ENCODE data around the gene ZNF367. TPM values are rescaled to one million over a fixed set of nuclear protein-coding genes. Genes with fewer than 3 reads are reported as not detected.

The ZNF367 gene
- total and polyA plus RNA-seq, 2 donors (not counting 1 experiment from before 2014, with no cell fraction given), result 0.66 to 2.2 TPM

DNA sequence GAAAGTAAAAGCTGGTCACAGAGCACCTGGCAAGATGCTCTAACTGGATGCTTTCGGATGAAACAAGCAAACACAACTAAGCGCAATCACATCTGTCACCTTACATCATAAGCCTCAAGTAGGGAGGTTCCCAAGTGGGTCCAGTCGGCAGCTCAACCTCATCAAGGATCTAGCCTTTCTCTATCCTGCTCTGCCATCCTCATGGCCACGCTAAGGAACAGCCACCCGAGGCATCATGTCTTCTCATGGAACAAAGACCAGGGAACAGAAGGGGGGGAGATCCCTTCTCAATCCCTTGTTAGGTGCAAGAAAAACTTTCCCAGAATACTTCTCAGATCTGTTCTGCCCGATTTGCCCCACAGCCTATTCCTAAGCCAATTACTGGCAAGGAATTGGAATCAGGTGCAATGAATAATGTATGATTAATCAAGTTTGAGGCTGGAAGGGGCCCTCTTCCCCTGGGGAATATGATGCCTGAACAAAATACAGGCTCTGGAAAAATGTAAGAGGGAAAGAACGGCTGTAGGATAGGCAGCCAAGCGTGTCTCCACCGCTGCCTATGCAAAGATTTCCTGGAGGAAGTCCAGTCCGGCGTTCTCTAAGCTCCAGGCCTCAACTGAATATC lies 30.5 kb upstream of the ZNF367 start:
- Histone ChIP-seq H3K4me2 (ENCODE audit: extremely low read depth, insufficient read depth, low read length) (no peak overlapping the region), H3K4me3 (replicated peaks in 1 of 4; ENCODE audit: control extremely low read depth in 1 of 4, insufficient read depth in 1 of 4, low read depth in 3 of 4, low read length in 4 of 4) (no peak overlapping the region), H3K4me1 (ENCODE audit: control insufficient read depth, extremely low read depth, insufficient read depth, low read length) (peaks cover 2% of the 10 kb centered on the region), H4K20me1 (ENCODE audit: control insufficient read depth, extremely low read depth, insufficient read depth, low read length) (no peaks in the 10 kb centered on the region), H3K27me3 (ENCODE audit: control insufficient read depth, insufficient read depth, low read length) (no peaks in the 10 kb centered on the region), H3K27ac (ENCODE audit: insufficient read depth, low read length) (no peak overlapping the region), H3K9me3 (ENCODE audit: control insufficient read depth, insufficient read depth, low read depth, low read length) (no peaks in the 10 kb centered on the region), H3K79me2 (ENCODE audit: control insufficient read depth, insufficient read depth, low read length) (peaks cover 14% of the 10 kb centered on the region), H2AFZ (ENCODE audit: low read length) (no peak overlapping the region), H3K36me3 (ENCODE audit: control insufficient read depth, insufficient read depth, low read length) (no peaks in the 10 kb centered on the region), H3K9ac (ENCODE audit: insufficient read depth, low read length) (no peak overlapping the region)
- DNase-seq (ENCODE audit: low read depth in 2 of 2), result no peak
- TF ChIP-seq EZH2 (IDR thresholded peaks at IDR 0.05; ENCODE audit: low read length, missing control alignments), result no peak
- TF ChIP-seq, protein P1, sequence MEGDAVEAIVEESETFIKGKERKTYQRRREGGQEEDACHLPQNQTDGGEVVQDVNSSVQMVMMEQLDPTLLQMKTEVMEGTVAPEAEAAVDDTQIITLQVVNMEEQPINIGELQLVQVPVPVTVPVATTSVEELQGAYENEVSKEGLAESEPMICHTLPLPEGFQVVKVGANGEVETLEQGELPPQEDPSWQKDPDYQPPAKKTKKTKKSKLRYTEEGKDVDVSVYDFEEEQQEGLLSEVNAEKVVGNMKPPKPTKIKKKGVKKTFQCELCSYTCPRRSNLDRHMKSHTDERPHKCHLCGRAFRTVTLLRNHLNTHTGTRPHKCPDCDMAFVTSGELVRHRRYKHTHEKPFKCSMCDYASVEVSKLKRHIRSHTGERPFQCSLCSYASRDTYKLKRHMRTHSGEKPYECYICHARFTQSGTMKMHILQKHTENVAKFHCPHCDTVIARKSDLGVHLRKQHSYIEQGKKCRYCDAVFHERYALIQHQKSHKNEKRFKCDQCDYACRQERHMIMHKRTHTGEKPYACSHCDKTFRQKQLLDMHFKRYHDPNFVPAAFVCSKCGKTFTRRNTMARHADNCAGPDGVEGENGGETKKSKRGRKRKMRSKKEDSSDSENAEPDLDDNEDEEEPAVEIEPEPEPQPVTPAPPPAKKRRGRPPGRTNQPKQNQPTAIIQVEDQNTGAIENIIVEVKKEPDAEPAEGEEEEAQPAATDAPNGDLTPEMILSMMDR (conservative IDR thresholded peaks at IDR 0.05 in 1 of 2, IDR thresholded peaks at IDR 0.05 in 1 of 2; ENCODE audit: low read depth in 1 of 2, low read length in 2 of 2), result no peak

DNA sequence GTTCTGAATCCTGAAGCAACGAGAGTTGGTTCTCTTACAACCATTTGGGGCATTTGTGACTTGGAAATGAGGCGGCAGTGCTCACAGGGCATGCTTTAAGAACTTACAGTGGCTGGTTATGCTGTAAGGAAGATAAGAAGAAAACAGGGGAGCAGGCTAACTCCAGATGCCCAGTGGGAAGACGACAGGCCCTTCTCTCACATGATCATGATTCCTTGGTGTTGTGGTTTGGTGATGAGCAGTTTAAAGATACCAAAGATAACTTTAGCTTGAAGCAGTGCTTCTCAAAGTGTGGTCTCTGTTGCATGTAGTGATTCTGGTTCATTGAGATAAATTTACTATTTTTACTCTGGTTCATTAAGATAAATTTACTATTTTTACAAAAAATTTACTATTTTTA lies 29.2 kb upstream of the ZNF367 start:
- H3K4me2 ChIP-seq (ENCODE audit: extremely low read depth, insufficient read depth, low read length), result no peak overlapping the region
- H3K9me3 ChIP-seq (ENCODE audit: control insufficient read depth, insufficient read depth, low read depth, low read length), result no peaks in the 10 kb centered on the region
- H3K4me3 ChIP-seq (replicated peaks in 1 of 4; ENCODE audit: control extremely low read depth in 1 of 4, insufficient read depth in 1 of 4, low read depth in 3 of 4, low read length in 4 of 4), result no peak overlapping the region
- no peak for DNase-seq (ENCODE audit: low read depth in 2 of 2)
- H3K4me1 ChIP-seq (ENCODE audit: control insufficient read depth, extremely low read depth, insufficient read depth, low read length), result peaks cover 2% of the 10 kb centered on the region
- H3K9ac ChIP-seq (ENCODE audit: insufficient read depth, low read length), result no peak overlapping the region
- no peaks in the 10 kb centered on the region for H3K27me3 ChIP-seq (ENCODE audit: control insufficient read depth, insufficient read depth, low read length)
- H3K36me3 ChIP-seq (ENCODE audit: control insufficient read depth, insufficient read depth, low read length), result no peaks in the 10 kb centered on the region
- no peak overlapping the region for H3K27ac ChIP-seq (ENCODE audit: insufficient read depth, low read length)
- H2AFZ ChIP-seq (ENCODE audit: low read length), result no peak overlapping the region
- H4K20me1 ChIP-seq (ENCODE audit: control insufficient read depth, extremely low read depth, insufficient read depth, low read length), result no peaks in the 10 kb centered on the region
- TF ChIP-seq, protein P1 (conservative IDR thresholded peaks at IDR 0.05 in 1 of 2, IDR thresholded peaks at IDR 0.05 in 1 of 2; ENCODE audit: low read depth in 1 of 2, low read length in 2 of 2), result no peak
- no peak for TF ChIP-seq EZH2 (IDR thresholded peaks at IDR 0.05; ENCODE audit: low read length, missing control alignments)
- H3K79me2 ChIP-seq (ENCODE audit: control insufficient read depth, insufficient read depth, low read length), result peaks cover 12% of the 10 kb centered on the region

DNA sequence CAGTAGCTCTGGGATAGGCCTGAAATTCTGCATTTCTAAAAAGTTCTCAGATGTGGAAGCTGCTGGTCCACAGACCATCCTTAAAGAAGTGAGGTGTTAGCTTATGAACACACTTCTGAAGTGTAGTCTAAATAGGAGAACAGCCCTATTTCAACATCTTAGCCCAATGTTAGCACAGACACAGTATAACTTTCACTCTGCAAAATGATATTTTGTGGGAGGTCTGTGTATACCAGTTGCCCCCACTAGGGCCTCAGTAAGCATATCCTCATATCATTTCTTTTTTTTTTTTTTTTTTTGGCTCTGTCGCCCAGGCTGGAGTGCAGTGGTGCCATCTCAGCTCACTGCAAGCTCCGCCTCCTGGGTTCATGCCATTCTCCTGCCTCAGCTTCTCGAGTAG lies 24.3 kb upstream of the ZNF367 start:
- H3K79me2 ChIP-seq (ENCODE audit: control insufficient read depth, insufficient read depth, low read length), result no peaks in the 10 kb centered on the region
- H3K36me3 ChIP-seq (ENCODE audit: control insufficient read depth, insufficient read depth, low read length), result no peaks in the 10 kb centered on the region

More for the DNA sequence above, 24.3 kb upstream of the ZNF367 start:
- no peak for DNase-seq (ENCODE audit: low read depth in 2 of 2)
- H3K4me2 ChIP-seq (ENCODE audit: extremely low read depth, insufficient read depth, low read length), result no peak overlapping the region
- no peaks in the 10 kb centered on the region for H4K20me1 ChIP-seq (ENCODE audit: control insufficient read depth, extremely low read depth, insufficient read depth, low read length)
- TF ChIP-seq EZH2 (IDR thresholded peaks at IDR 0.05; ENCODE audit: low read length, missing control alignments), result no peak
- TF ChIP-seq, protein P1 (conservative IDR thresholded peaks at IDR 0.05 in 1 of 2, IDR thresholded peaks at IDR 0.05 in 1 of 2; ENCODE audit: low read depth in 1 of 2, low read length in 2 of 2), result no peak
- H3K27me3 ChIP-seq (ENCODE audit: control insufficient read depth, insufficient read depth, low read length), result no peaks in the 10 kb centered on the region
- no peak overlapping the region for H2AFZ ChIP-seq (ENCODE audit: low read length)
- no peak overlapping the region for H3K4me3 ChIP-seq (replicated peaks in 1 of 4; ENCODE audit: control extremely low read depth in 1 of 4, insufficient read depth in 1 of 4, low read depth in 3 of 4, low read length in 4 of 4)
- H3K9me3 ChIP-seq (ENCODE audit: control insufficient read depth, insufficient read depth, low read depth, low read length), result no peaks in the 10 kb centered on the region
- H3K9ac ChIP-seq (ENCODE audit: insufficient read depth, low read length), result no peak overlapping the region
- no peak overlapping the region for H3K27ac ChIP-seq (ENCODE audit: insufficient read depth, low read length)
- no peaks in the 10 kb centered on the region for H3K4me1 ChIP-seq (ENCODE audit: control insufficient read depth, extremely low read depth, insufficient read depth, low read length)
